GM19351 (cell line): ENCODE results near the gene MED20.
A peak's percentile ranks its signal among the peaks of the same experiment; 100 is the strongest.
"Not testable (repeated sequence)": the region's sequence is repeated elsewhere in the genome, so short reads cannot be mapped to it uniquely, and the experiment has no call there.

Experiments
- ATAC-seq: cut with Tn5 transposase; IDR thresholded peaks from one replicate; pipeline ENCODE4 v1.9.1; 2021; ENCODE audit warnings: mild to moderate bottlenecking, moderate library complexity; ENCODE audit not compliant: unreplicated experiment

MED20 gene

GRCh38 chr6:41920921-41921711 is at the start of gene MED20, which contains the start of gene BYSL:
Gene MED20, minus strand, starts transcription at chr6:41921139. Its CDS starts 121 bp downstream, at chr6:41921018.
Gene BYSL, plus strand, starts transcription at chr6:41921499. Its CDS starts 64 bp downstream, at chr6:41921563.
- peak; percentile 90 for ATAC-seq

- ATAC-seq = no peak
These were observed 49.5 kb upstream of the MED20 start for GRCh38 chr6:41970436-41970846.

- ATAC-seq = no peak
These were observed 46.7 kb upstream of the MED20 start for GRCh38 chr6:41967312-41968287.

- no peak for ATAC-seq
These were observed 46.0 kb upstream of the MED20 start for GRCh38 chr6:41966961-41967311.

- ATAC-seq = no peak
These were observed 45.4 kb upstream of the MED20 start for GRCh38 chr6:41966214-41966920.

GRCh38 chr6:41965429-41966213 is 44.7 kb upstream of the MED20 start:
- no peak for ATAC-seq

- no peak for ATAC-seq
These were observed 43.4 kb upstream of the MED20 start for GRCh38 chr6:41964201-41964887.

GRCh38 chr6:41963371-41963770 is 42.4 kb upstream of the MED20 start:
- no peak for ATAC-seq

- ATAC-seq = no peak
These were observed 39.1 kb upstream of the MED20 start for GRCh38 chr6:41960028-41960427.

- no peak for ATAC-seq
These were observed 37.3 kb upstream of the MED20 start for GRCh38 chr6:41958022-41958856.

- no peak for ATAC-seq
These were observed 36.2 kb upstream of the MED20 start for GRCh38 chr6:41957117-41957516.

- ATAC-seq = no peak
These were observed 34.5 kb upstream of the MED20 start for GRCh38 chr6:41955412-41955811.

GRCh38 chr6:41954668-41955067 is 33.7 kb upstream of the MED20 start:
- ATAC-seq = no peak

- no peak for ATAC-seq
These were observed 26.8 kb upstream of the MED20 start for GRCh38 chr6:41947581-41948220.

- no peak for ATAC-seq
These were observed 22.5 kb upstream of the MED20 start for GRCh38 chr6:41943456-41943855.

GRCh38 chr6:41942882-41943281 is 21.9 kb upstream of the MED20 start:
- not testable (repeated sequence) for ATAC-seq

- ATAC-seq = peak; percentile 13
These were observed 21.3 kb upstream of the MED20 start for GRCh38 chr6:41942067-41942851.
